Stimulated activated CD8-positive, alpha-beta memory T cell treated with anti-CD3 and anti-CD28 coated beads, Interleukin-7, amount 100 ng/mL, for 24 hours (primary cell): ENCODE measurements around the gene LIPT1.
"Not testable (repeated sequence)": the region's sequence is repeated elsewhere in the genome, so short reads cannot be mapped to it uniquely, and the experiment has no call there.

Experiments
- DNase-seq: peaks from one replicate; pipeline ENCODE4 v3.0.0-alpha.2; 2020; ENCODE audit warnings: low read depth

Gene LIPT1

DNA sequence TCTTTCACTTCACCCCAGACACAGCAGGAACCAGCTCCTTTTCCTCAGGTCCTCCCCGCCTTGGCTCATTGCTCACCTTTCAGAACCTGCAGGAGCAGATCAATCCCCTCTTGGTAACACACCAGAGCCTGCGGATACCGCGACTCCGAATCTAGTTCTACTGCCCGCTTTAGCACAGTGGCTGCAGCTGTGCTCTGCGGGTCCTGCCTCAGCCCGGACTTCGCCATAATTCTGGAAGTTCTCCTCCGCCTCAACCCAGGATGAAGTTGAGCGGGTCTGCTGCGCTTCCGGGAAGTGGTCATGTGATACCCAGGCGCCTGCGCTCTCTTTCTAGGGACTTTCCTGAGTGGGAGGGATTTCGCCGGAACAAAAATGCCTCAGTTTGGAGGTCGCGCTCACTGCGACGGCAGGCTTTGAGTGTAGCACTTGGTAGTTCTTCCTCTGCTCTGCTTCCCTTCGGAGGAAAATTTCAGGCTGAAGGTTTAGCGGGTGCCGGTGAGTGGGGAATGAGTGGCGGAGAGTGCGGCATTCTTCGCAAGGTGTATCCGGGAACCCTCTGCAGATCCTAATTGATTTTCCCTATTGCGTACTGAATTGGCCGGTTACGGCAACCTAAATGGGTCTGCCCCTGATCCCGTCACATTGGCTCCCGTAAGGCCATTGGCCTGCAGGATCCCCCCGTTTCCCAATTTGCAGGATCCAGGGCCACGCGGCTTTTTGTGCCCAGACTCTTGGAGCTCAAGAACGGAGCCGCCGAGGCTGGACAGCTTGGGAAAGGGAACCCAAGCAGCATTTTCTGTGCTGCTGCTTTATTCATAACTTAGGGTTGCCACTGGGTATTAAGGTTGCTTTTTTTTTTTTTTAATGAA, 26.2 kb downstream of the LIPT1 start, which contains the start of the genes MITD1 and MRPL30:
Gene MITD1 (minus strand): TSS at position 304 of the 869 bp plus-strand sequence. CDS start 77 bp downstream, at position 227.
Gene MRPL30 (plus strand): TSS at position 430 of the 869 bp plus-strand sequence. CDS start 5,020 bp downstream, outside the sequence.
- peak; percentile 80 for DNase-seq

DNA sequence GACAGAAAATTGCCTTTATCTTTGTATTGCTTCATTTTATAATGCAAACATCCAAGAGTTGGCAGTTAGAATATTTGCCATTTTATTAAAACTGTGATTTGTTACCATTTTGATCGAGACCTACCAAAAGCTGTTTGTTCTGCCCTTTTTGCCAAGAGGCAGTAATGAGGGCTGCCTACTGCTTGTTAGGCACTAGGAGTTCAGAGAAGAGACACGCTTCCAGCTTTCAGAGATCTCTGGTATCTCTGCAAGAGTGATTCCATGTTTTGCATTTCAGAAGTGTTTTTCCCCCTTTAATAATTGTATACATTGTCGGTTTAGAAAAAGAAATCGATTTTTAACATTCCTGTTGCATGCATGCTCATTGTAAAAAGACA, 26.8 kb downstream of the LIPT1 start:
- no peak for DNase-seq

DNA sequence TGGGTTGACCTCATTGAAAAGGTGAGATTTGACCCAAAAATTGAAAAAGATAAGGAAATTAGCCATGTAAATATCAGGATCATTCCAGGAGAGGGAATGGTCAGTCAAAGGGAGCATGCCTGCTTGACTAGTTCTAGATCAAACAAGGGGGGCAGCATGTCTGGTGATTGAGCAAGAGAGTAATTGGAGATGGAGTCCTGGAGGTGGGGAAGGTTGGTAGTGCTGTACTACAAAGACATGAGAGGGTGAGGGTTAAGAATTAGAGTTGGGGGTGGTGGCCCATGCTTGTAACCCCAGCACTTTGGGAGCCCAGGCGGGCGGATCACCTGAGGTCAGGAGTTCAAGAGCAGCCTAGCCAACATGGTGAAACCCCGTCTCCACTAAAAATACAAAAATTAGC, 28.3 kb downstream of the LIPT1 start:
- DNase-seq, result no peak

DNA sequence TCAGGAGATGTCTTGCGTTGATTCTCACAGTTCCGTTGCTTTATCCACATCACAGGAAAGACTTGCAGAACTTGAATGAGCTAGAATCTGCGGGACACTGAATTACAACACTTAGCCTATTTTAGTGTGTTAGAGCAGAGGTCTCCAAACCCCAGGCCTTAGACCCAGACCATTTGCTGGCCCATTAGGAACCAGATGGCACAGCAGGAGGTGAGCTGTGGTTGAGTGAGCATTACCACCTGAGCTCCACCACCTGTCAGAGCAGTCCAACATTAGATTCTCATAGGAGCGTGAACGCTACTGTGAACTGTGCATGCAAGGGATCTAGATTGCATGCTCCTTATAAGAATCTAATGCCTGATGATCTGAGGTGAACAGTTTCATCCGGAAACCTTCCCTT, 30.0 kb downstream of the LIPT1 start:
- no peak for DNase-seq

DNA sequence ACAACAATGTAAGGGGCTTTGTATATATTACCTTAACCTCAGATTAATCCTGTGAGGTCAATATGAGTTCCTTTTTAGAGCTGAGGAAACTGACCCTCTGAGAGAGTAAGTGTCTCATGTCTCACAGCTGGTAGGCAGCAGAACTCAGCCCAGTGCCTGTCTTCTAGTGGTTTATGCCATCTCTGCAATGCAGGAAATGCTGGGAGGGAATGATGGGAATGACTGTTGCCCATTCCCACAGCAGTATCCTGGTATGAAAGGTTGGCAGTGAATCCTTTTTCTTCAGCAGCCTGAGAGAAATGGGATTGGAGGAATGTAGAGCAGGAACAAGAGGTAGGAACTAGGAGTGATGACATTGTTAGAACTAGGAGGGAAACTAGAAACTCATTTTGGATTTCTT, 32.2 kb downstream of the LIPT1 start:
- DNase-seq, result no peak

DNA sequence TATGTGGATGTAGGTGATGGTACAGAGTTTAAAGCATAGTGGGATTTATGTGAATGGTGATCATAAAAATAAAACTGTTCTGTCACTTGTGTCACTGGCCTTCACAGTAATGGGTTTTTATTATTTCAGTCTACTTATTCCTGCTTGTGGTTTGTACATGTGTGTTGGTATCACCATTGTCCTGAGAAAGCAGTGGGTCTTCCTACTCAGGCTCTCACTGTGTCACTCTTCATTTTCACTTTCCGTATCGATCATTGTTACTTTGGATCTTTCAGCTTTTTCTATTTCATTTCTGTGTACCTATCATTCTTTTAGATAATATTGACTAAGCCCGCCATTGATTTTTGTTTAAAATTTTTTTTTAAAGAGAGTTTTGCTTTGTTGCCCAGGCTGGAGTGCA, 33.6 kb downstream of the LIPT1 start:
- no peak for DNase-seq

DNA sequence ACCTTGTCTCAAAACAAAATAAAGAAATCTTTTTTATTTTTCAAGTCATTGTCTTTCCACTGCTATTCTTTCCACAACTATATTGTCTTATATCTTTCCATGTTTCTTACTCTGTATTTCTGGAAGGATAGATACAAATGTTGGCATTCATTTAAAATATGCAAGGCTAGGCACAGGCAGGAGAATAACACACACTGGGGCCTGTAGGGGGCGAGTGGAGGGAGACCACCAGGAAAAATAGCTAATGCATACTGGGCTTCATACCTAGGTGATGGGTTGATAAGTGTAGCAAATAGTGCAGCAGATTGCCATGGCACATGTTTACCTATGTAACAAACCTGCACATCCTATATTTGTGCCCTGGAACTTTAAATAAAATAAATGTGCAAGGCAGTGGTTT, 35.8 kb downstream of the LIPT1 start:
- no peak for DNase-seq

DNA sequence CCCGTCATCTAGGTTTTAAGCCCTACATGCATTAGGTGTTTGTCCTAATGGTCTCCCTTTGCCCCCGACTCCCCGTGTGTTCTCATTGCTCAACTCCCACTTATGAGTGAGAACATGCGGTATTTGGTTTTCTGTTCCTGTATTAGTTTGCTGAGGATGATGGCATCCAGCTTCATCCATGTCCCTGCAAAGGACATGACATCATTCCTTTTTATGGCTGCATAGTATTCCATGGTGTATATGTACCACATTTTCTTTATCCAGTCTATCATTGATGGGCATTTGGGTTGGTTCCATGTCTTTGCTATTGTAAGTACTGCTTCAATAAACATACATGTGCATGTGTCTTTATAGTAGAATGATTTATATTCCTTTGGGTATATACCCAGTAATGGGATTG, 37.6 kb downstream of the LIPT1 start:
- not testable (repeated sequence) for DNase-seq

DNA sequence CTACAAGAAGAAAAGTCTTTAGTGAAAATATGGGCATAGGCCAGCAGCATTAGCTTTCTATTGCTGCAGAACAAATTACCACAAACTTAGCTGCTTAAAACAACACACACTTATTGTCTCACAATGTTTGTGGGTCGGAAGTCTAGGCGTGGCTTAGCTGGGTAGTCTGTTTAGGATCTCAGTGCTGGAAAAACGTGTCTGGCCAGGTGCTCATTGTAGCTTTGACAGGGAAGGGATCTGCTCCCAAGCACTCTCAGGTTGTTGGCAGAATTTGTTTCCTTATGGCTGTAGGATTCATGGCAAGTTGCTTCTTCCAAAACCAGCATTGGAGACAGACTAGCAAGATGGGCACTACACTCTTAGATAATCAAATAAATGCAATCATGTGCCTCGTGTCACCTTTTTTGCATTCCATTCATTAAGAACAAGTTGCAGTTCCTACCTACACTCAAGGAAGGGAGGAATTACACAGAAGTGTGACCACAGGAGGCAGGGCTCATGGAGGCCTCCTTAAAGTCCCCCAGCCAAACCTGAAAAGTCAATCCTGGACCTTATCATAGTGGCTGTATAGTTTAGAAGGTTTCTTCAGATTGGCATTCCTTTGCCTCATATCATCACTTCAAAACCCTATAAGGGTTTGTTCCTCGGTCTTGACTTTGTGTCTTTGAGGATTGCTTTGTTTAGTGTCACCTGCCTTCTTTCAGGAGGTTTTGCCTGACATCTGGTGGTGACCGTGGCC, 43.5 kb downstream of the LIPT1 start:
- DNase-seq, result no peak

DNA sequence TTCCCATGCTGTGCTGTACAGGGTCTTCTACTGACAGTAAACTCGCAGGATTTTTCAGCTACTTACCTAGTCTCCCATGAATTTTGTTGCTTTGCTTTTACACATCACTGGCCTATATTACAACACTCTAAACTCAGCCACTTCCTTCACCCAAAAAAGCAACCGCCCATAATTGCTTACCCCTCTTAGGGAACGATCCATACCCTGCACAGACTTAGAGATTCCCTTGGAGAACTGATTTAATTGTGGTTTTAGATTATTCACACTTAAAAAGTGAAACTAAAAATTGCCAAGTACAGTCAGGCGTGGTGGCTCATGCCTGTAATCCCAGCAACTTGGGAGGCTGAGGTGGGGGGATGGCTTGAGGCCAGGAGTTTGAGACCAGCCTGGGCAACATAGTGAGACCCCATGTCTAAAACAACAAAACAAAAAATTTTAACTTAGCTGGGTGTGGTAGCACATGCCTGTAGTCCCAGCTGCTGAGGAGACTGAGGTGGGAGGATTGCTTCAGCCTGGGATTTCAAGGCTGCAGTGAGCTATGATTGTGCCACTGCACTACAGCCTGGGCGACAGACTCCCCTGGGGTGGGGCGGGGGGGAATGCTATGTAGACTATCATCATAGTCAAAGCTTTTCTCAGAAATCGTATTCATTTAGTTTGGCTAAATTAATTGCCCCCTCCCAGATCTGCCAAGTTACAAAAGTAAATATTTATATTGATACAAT, 45.5 kb downstream of the LIPT1 start:
- DNase-seq, result no peak

DNA sequence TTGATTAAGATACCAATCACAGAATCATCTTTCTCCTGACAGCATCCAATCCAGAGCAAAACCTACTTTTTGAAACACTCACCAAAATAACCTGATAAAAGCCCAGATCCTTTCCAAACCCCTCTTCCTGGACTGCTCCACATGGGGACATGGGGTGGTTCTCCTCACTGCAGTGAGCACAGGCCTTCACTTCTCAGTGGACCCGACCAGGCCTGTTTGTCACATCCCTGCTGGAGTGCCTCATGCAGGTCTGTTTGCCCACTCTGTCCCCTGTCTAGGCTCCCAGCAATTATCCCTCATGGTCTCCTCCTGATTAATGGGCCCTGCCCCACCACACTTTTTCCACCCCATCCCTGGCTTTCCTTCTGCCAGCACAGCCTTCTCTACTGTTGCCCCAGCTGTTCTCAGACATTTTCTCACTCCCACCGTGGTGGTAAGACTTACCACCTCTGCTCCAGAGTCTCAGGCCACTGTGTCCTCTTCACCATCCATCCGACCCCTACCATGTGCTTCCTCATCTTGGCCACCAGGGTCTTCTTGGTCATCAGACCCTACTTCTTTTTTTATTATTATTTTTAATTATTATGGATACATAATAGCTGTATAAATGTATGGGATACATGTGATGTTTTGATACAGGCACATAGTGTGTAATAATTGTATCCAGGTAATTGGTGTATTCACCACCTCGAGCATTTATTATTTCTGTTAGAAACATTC, 47.4 kb downstream of the LIPT1 start:
- no peak for DNase-seq

DNA sequence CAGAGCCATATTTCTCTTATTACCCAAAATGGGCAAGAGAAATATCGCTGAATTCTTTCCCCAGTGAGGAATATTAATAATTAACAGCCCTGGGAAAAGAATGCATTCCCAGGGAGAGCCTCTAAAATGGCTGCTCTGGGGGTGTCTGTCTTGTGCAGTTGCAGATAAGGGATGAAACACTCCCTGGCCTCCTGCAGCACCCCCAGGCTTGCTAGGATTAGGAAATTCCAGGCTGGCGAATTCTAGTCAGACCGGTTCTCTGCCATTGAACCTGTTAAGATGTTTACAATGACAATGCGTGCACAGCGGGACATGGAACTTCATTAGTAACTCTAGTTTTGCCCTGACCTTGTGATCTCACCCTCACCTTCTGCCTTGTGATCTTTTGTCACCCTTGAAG, 50.7 kb downstream of the LIPT1 start:
- DNase-seq, result no peak
